ENCODE data around the gene EMILIN2. TPM values are rescaled to one million over a fixed set of nuclear protein-coding genes. Genes with fewer than 3 reads are reported as not detected.
"Not testable (repeated sequence)": the region's sequence is repeated elsewhere in the genome, so short reads cannot be mapped to it uniquely, and the experiment has no call there.

The EMILIN2 gene
- total and polyA plus RNA-seq, 2 donors (not counting 3 experiments of a cell fraction or from before 2014, with no cell fraction given), result 9.4 to 13.4 TPM

DNA sequence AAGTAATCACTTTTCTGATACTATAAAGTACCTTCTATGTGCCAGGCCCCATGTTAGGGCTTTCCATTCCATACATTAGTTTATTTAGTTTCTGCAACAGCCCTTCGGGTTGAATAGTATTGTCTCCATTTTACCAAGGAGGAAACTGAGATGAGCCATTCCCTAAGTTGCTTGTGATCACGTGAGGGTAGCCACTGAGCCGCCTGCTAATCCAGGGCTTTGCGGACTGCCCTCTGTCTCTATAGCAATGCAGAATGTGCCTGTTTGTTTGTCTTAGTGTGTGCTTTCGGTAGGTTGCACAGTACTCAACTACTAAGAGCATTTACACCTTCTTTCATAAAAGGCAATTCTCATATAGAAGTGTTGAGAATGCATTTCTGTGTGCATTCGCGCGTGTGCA is 5.0 kb downstream of the EMILIN2 start:
- Histone ChIP-seq H3K4me3 (replicated peaks in 1 of 3; ENCODE audit: insufficient read depth in 1 of 3, low read depth in 1 of 3, low read length in 3 of 3) (no peak overlapping the region), H3K4me2 (ENCODE audit: insufficient read depth, low read length) (no peak overlapping the region), H3K9ac (replicated peaks; ENCODE audit: extremely low read depth, insufficient read depth, low read length) (no peak overlapping the region), H4K20me1 (replicated peaks; ENCODE audit: control insufficient read depth, extremely low read depth, insufficient read depth, low read length) (no peaks in the 10 kb centered on the region), H3K27ac (ENCODE audit: insufficient read depth, low read depth, low read length) (no peak overlapping the region), H3K4me1 (ENCODE audit: control insufficient read depth, extremely low read depth, insufficient read depth, low read length) (peaks cover 12% of the 10 kb centered on the region), H3K36me3 (ENCODE audit: control insufficient read depth in 2 of 2, extremely low read depth in 1 of 2, insufficient read depth in 2 of 2, low read length in 2 of 2) (no peaks in the 10 kb centered on the region), H3K9me1 (replicated peaks; ENCODE audit: control insufficient read depth, extremely low read depth, insufficient read depth, low read length) (no peaks in the 10 kb centered on the region), H2AFZ (ENCODE audit: low read depth, low read length) (no peak overlapping the region), H3K9me3 (replicated peaks; ENCODE audit: control insufficient read depth, insufficient read depth, low read length) (no peaks in the 10 kb centered on the region), H3K79me2 (ENCODE audit: control insufficient read depth, insufficient read depth, low read length) (no peaks in the 10 kb centered on the region), H3K27me3 (ENCODE audit: control insufficient read depth in 2 of 2, insufficient read depth in 2 of 2, low read length in 2 of 2) (peaks cover 39 to 62% of the 10 kb centered on the region in 2 experiments)
- ChIA-PET POLR2A (no interaction called here), CTCF (interaction anchor here (1.3 kb wide), 1 partner anchor 16 kb away, joined by 3 read pairs; no protein-coding TSS in a partner anchor)
- DNase-seq (ENCODE audit: low read depth, low spot score), result no peak
- no TSS peak for BruUV-seq (replicated peaks)
- dilution Hi-C loops (cut with MboI; ENCODE audit: extremely low pct_ligation_motif_present, low sequenced_read_pairs) (no loop called here), intact Hi-C loops (cut with micrococcal nuclease) (no loop called here)
- no peak for TF ChIP-seq JUN (IDR thresholded peaks at IDR 0.05; ENCODE audit: borderline replicate concordance, insufficient read depth, insufficient read length, low read depth)
- TF ChIP-seq POLR2AphosphoS5 (IDR thresholded peaks at IDR 0.05; ENCODE audit: insufficient read depth, low read depth, low read length), result no peak
- no peak for TF ChIP-seq EZH2 (IDR thresholded peaks at IDR 0.05; ENCODE audit: borderline replicate concordance, low read depth, low read length, severe bottlenecking)
- no peak for TF ChIP-seq POLR2A (IDR thresholded peaks at IDR 0.05; ENCODE audit: low read depth, low read length)
- TF ChIP-seq GATA2 (IDR thresholded peaks at IDR 0.05; ENCODE audit: insufficient read depth, insufficient read length, low read depth, low read length), result no peak
- TF ChIP-seq FOS (IDR thresholded peaks at IDR 0.05; ENCODE audit: borderline replicate concordance, insufficient read depth, low read length), result no peak
- TF ChIP-seq, protein P1, sequence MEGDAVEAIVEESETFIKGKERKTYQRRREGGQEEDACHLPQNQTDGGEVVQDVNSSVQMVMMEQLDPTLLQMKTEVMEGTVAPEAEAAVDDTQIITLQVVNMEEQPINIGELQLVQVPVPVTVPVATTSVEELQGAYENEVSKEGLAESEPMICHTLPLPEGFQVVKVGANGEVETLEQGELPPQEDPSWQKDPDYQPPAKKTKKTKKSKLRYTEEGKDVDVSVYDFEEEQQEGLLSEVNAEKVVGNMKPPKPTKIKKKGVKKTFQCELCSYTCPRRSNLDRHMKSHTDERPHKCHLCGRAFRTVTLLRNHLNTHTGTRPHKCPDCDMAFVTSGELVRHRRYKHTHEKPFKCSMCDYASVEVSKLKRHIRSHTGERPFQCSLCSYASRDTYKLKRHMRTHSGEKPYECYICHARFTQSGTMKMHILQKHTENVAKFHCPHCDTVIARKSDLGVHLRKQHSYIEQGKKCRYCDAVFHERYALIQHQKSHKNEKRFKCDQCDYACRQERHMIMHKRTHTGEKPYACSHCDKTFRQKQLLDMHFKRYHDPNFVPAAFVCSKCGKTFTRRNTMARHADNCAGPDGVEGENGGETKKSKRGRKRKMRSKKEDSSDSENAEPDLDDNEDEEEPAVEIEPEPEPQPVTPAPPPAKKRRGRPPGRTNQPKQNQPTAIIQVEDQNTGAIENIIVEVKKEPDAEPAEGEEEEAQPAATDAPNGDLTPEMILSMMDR (IDR thresholded peaks at IDR 0.05; ENCODE audit: extremely low read depth in 1 of 2, insufficient read depth in 1 of 2, low read depth in 1 of 2, low read length in 2 of 2), result no peak
- TF ChIP-seq, protein P2, sequence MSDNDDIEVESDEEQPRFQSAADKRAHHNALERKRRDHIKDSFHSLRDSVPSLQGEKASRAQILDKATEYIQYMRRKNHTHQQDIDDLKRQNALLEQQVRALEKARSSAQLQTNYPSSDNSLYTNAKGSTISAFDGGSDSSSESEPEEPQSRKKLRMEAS (IDR thresholded peaks at IDR 0.05; ENCODE audit: insufficient read depth, insufficient read length), result no peak
- no peak for TF ChIP-seq MYC (IDR thresholded peaks at IDR 0.05; ENCODE audit: low read depth, low read length)
- no peak for FAIRE-seq

DNA sequence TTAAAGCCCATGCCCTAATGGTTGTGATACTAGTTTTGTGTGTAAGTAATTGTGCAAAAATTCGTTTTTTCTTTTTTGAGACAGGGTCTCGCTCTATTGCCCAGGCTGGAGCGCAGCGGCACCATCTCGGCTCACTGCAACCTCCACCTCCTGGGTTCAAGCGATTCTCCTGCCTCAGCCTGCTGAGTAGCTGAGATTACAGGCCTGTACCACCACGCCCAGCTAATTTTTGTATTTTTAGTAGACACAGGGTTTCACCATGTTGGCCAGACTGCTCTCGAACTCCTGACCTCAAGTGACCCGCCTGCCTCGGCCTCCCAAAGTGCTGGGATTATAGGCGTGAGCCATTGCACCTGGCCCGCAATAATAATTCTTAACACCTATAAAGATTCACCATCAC is 5.7 kb downstream of the EMILIN2 start:
- H3K4me2 ChIP-seq (ENCODE audit: insufficient read depth, low read length); H3K9me3 ChIP-seq (replicated peaks; ENCODE audit: control insufficient read depth, insufficient read depth, low read length); intact Hi-C loops (cut with micrococcal nuclease); BruUV-seq (replicated peaks); H3K79me2 ChIP-seq (ENCODE audit: control insufficient read depth, insufficient read depth, low read length); H3K27ac ChIP-seq (ENCODE audit: insufficient read depth, low read depth, low read length); FAIRE-seq; CTCF ChIA-PET; H3K9ac ChIP-seq (replicated peaks; ENCODE audit: extremely low read depth, insufficient read depth, low read length); H3K9me1 ChIP-seq (replicated peaks; ENCODE audit: control insufficient read depth, extremely low read depth, insufficient read depth, low read length); H4K20me1 ChIP-seq (replicated peaks; ENCODE audit: control insufficient read depth, extremely low read depth, insufficient read depth, low read length); DNase-seq (ENCODE audit: low read depth, low spot score); H3K4me1 ChIP-seq (ENCODE audit: control insufficient read depth, extremely low read depth, insufficient read depth, low read length); H3K4me3 ChIP-seq (replicated peaks in 1 of 3; ENCODE audit: insufficient read depth in 1 of 3, low read depth in 1 of 3, low read length in 3 of 3); POLR2A ChIA-PET; dilution Hi-C loops (cut with MboI; ENCODE audit: extremely low pct_ligation_motif_present, low sequenced_read_pairs); H2AFZ ChIP-seq (ENCODE audit: low read depth, low read length); H3K36me3 ChIP-seq (ENCODE audit: control insufficient read depth in 2 of 2, extremely low read depth in 1 of 2, insufficient read depth in 2 of 2, low read length in 2 of 2): not testable (repeated sequence)
- peaks cover 41 to 64% of the 10 kb centered on the region in 2 experiments for H3K27me3 ChIP-seq (ENCODE audit: control insufficient read depth in 2 of 2, insufficient read depth in 2 of 2, low read length in 2 of 2)
